GM18867 (cell line): ENCODE results near the gene CARHSP1.
"Not testable (repeated sequence)": the region's sequence is repeated elsewhere in the genome, so short reads cannot be mapped to it uniquely, and the experiment has no call there.

Experiments used
- ATAC-seq: cut with Tn5 transposase; IDR thresholded peaks from one replicate; pipeline ENCODE4 v1.9.1; 2021; ENCODE audit warnings: mild to moderate bottlenecking, moderate library complexity; ENCODE audit not compliant: unreplicated experiment

Gene CARHSP1

DNA sequence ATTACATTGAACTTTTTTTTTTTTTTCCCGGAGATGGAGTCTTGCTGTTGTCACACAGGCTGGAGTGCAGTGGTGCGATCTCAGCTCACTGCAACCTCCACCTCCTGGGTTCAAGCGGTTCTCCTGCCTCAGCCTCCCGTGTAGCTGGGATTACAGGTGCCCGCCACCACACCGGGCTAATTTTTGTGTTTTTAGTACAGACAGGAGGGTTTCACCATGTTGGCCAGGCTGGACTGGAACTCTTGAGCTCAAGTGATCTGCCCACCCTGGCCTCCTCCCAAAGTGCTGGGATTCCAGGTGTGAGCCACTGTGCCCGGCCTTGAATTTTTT is 5.0 kb upstream of the CARHSP1 start:
- ATAC-seq, result not testable (repeated sequence)

DNA sequence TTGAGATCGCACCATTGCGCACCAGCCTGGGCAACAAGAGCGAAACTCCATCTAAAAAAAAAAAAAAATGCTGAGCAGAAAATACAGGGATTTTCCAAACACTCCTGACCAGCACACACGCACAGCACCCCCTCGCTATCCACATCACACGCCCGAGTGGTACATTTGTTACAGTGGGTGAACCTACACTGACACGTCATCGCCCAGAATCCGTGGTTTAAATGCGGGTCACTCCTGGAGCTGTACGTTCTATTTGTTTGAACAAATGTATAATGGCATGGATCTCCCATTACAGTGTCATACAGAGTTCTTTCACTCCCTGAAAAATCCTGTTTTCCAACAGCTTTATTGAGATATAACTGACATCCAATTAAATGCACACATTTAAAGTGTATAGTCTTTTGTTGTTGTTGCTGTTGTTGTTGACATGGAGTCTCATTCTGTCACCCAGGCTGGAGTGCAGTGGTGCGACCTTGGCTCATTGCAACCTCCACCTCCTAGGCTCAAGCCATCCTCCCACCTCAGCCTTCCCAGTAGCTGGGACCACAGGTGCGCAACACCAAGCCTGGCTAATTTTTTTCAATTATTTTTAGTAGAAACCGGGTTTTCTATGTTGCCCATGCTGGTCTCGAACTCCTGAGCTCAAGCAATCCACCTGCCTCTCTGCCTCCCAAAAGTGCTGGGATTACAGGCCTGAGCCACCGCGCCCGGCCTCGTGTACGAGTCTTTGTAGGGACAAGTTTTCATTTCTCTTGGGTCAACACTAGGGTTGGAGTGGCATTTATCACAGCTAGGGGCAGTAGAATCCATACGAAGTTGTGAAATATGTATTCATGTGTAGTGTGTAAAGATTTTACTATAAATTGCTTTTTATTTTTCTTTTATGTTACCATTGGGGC is 4.4 kb upstream of the CARHSP1 start:
- ATAC-seq, result no peak

DNA sequence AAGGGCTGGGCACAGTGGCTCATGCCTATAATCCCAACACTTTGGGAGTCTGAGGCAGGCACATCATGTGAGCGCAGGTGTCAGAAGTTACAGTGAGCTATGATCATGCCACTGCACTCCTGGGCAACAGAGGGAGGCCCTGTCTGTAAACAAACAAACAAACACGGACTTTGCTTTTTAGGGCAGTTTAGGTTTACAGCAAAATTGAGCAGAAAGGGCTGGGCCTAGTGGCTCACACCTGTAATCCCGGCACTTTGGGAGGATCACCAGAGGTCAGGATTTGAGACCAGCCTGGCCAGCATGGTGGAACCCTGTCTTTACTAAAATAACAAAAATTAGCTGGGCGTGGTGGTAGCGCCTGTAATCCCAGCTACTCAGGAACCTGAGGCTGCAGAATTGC is 3.3 kb upstream of the CARHSP1 start:
- no peak for ATAC-seq

DNA sequence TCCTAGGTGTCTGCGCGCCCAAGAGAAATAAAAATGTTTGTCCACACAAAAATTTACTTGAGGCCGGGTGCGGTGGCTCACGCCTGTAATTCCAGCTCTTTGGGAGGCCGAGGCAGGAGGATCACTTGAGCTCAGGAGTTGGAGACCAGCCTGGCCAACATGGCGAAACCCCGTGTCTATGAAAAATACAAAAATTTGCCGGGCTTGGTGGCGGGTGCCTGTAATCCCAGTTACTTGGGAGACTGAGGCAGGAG is 1.1 kb upstream of the CARHSP1 start:
- ATAC-seq, result not testable (repeated sequence)

DNA sequence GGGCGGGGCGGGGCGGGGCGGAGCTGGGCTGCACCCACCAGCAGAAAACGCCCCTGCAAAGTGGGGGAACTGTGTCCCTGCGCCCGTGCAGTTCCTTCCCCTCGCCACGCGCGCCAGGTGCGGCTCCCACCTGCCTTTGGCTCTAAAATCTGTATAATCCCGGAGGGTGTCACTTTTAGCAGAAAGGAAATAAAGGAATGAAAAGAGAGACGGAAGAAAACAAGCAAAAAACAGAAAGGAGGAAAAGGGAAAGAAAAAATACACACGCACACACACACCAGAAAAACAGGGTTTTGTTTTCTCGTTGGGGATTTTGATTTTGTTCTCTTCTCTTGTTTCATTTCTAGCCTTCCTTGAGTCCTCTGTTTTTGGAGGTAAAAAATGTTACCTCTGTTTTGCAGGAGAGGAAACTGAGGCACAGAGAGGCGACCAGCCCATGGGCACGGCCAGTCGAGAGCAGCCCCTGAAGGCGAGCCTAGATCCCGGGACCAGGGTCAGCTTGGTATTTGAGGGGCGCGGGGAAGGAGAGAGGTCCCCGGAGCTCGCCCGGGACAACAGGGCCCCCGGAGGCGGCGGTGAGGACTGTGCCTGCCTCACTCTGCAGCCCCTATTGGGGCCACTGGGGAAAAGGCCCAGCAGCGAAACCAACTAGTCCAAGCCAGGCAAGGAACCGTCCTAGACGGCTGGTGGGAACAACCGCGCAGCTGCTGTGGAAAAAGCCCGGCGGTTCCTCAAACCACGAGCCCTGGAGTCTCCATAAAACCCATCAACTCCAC is 594 bp upstream of the CARHSP1 start:
- no peak for ATAC-seq

DNA sequence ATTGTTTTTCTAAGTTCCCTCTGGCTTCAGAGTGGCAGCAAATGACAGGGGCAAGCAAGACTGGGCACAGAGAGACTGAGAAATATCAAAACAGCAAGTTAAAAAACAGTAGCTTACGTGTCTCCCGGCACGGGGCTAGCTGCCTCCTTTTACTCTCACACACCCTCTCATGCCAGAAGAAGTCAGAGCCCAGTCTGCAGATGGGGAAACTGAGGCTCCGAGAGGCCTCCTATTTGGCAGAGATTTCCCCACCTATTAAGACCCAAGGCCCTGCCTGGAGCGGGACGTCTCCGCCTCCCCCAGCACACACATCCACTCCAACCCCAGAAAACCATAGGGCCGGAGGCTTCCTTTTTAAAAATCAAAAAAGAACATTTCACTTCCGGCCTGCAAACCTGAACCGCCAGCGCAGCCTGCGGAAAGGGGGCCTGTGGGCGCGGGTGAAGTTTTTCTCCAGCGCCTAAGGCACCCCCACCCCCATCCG is 832 bp downstream of the CARHSP1 start:
- ATAC-seq, result no peak

DNA sequence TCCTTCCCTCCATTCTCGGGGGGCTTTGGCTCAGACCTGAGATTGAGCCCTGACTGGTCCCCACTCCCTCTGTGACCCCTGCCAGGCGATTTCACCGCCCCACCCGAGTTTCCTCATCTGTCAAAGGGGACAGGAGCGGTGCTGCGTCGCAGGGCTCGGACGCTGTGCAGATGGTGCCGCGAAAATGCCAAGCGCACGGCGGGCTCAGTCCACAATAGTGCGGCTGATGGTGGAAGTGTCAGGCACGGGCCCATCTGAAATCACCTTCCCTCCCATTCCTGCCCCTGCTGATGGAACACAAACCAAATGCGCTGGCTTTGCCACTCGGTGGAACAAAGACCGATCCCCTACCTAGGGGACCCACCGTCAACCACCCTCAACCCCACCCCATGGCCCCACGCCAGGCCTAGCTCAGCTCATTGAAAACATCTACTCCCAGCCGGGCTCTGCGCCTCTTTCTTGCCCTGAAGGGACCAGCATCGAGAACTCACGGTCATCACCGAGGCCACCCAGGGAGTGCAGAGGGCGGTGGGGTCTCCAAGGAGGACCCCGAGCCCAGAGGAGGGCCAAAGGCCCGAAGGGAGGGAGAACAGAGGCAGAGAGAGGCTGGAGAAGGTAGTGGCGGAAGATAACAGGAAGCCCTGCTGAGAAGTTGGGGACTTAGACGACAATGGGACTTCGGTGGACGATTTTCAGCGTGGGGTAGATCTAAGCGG is 1.4 kb downstream of the CARHSP1 start:
- ATAC-seq, result no peak

DNA sequence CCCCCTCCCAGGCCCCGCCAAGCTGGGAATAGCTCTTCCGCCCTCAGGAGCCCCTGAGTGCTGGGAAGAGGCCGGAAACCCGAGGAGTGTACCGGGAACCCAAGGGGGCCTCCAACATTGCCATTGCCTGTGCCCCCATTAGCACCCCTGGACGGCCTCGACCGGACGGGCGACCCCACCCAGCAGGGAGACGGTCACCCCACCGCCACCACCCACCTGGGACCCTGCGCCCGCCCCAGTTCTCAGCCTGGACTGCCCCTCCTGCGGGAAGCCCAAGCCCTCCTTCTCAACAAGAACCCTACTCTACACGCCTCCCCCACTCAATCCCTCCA is 2.0 kb downstream of the CARHSP1 start:
- ATAC-seq, result no peak

DNA sequence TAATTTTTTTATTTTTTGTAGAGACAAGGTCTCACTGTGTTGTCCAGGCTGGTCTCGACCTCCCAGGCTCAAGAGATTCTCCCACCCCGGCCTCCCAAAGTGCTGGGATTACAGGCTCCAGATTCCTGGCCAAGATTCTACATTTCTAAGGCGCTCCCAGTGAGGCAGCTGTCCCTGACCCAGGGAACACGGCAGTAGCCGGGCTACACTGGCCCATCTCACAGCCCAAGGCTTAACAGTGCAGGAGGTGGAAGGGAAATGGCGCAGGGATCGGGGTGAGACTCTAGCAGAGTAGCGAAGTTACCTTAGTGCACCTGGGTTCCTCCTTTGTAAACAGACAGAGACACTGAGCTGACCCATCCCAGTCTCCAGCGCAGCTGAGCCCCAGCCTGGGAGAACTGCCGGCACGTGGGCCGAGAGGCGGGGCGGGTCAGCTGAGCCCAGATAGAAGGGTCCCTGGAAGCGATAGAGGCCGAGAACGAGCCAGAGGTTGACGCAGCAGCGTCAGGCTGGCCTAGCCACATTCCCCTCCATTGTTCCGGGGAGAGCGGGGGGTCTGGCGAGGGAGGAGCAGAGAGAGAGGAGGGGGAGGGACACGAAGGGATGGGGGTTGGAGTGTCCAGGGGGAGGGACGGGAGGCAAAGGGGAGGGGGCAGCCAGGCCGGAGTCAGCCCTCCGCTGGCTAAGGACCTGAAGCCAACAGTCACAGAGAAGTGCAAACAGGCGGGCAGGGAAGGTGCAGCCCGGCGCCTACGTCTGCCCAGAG is 2.5 kb downstream of the CARHSP1 start:
- ATAC-seq, result no peak

DNA sequence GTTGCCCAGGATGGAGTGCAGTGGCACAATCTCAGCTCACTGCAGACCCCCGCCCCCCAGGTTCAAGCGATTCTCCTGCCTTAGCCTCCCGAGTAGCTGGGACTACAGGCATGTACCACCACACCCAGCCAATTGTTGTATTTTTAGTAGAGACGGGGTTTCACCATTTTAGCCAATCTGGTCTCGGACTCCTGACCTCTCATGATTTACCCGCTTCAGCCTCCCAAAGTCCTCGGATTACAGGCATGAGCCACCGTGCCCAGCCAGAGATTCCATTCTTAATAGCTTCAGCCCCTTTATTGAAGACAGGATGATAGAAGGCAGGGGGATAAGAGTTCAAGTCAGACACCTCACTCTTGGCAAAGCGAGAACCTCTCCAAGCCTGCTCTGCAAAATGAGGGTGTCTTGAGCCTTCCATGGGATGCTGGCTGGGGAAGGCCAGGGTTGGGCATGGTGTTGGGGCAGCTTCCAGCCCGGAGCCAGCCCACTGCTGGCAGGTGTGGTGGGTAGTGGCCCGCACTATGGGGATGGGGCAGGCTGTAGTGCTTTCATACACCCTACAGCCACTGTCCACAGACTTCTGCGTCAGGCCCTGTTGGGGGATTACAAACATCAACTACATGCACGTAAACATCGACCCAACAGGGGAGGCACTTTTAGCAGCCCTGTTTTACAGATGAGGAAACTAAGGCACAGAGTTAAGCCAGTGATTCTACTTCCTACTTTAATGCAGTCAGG is 3.5 kb downstream of the CARHSP1 start:
- no peak for ATAC-seq

DNA sequence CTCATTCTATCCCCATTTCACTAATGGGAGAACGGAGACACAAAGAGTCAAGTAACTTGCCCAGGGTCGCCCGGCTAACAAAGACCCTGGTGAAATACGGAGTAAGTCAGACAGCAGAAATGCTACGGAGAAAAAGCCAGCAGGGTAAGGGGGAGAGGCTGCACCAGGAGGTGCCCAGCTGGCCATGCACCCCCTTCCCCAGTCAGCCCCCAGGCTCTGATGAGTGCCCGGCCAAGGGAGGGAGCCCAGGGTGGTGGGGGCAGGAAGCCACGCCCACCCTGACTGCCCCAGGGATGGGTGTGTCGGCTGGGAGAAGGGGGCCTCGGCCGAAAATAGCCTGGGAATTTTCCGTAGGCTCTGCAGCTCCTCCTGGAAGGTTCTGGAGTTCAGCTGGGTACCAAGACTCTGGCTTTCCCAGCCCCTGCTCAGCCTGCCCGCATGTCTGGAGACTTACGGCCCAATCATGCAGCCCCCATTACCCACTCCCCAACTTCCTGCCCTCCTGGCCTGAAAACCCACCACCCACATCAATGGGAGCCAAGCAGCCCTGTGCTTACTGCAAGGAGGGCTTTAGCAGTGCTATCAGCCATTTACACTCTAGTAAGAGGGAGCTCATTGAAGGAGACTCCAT is 4.2 kb downstream of the CARHSP1 start:
- ATAC-seq, result no peak

DNA sequence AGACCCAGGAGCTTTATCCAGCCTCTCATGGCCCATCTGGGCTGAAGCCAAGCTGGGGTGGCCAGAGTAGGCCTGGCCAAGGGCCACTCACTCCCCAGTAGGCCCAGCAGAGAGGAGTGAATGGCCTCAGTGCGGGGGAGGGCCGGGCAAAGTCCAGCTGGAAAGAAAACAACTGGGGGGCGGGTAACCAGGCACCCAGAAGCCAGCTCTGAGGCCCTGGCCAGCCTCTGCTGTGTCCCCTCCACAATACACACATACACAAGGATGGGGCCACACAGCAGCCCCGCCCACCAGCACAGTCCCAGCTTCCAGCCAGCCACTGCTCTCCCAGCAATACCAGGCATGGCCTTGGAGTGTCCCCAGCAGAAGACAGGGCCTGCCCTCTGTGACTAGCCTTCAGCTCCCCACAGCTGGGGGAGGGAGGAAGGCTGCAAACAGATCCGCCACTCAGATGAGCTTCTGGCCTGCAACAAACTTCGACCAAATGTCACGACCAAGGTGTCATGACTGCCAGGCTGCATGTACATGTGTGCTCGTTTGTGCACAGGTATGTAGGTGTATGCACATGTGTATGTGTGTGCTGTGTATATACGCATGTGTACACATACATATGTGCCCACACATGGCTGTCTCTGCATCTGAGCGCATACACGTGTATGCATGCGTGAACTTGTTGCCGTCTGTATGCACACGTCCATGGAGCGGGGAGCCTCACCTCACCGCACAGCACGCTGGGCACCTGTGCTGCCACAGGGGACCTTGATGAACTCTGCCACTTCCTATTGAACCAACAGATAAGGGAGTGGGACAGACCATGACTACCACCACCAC is 5.0 kb downstream of the CARHSP1 start:
- ATAC-seq, result no peak

DNA sequence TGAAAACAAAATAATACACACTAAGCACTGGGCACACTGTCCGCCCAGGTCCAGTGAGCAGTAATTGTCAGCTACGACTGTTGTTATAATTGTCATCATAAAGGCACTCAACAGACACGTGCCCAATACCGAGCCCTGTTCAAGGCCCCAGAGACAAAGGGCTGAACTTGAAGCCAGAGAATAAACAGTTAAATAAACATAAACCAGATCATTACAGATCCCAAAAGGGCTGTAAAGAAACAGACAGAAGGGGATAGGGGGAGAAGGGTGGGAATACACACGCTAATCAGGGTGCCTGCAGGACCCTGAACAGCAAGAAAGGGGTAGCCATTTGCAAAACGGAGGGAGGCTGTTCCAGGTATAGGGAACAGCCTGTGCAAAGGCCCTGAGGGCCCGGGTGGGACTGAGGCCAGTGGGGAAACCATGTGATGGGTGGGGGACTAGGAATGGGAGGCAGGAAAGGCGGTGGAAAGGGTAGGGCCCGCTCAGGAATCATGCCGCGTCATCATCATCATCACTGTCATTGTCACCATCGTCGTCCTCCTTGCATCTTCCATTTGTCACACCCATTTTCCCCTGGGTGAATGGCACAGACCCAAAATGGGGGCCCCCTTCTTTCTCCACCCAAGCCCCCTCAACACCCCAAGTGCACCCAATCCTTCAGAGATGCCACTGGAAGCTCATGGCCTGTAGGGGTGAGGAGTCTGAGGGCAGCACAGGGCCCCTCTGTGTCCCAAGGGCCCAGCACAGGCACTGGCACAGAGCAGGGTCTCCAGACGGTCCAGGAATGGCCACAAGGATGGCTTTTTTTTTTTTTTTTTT is 6.3 kb downstream of the CARHSP1 start:
- no peak for ATAC-seq

DNA sequence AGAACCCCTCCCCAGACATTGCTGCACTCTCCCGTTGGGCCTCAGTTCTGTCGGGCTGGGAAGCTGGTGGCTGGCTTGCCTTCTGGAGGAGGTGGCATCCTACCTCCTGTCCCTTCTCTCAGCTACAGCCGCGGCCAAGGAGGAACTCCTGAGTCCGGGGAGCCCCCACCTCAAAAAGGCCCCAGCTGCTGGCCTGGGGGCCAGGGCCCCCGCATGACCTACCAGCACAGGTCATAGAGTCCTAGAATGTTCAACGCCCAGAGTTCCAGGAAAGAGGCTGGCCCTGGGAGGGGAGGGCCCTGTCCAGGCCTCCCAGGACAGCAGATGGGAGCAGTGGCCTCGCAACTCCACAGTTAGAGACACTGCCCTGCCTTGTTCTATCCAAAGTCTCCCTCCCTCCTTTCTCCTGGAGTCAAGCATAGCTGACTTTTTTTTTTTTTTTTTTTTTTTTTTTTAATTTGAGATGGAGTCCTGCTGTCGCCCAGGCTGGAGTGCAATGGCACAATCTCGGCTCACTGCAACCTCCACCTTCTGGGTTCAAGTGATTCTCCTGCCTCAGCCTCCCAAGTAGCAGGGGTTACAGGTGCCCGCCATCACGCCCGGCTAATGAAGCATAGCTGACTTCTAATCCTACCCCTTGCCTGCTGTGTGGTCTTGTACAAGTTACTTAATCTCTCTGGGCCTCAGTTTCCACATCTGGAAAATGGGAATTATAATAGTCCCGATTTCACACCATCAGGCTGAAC is 7.1 kb downstream of the CARHSP1 start:
- no peak for ATAC-seq

DNA sequence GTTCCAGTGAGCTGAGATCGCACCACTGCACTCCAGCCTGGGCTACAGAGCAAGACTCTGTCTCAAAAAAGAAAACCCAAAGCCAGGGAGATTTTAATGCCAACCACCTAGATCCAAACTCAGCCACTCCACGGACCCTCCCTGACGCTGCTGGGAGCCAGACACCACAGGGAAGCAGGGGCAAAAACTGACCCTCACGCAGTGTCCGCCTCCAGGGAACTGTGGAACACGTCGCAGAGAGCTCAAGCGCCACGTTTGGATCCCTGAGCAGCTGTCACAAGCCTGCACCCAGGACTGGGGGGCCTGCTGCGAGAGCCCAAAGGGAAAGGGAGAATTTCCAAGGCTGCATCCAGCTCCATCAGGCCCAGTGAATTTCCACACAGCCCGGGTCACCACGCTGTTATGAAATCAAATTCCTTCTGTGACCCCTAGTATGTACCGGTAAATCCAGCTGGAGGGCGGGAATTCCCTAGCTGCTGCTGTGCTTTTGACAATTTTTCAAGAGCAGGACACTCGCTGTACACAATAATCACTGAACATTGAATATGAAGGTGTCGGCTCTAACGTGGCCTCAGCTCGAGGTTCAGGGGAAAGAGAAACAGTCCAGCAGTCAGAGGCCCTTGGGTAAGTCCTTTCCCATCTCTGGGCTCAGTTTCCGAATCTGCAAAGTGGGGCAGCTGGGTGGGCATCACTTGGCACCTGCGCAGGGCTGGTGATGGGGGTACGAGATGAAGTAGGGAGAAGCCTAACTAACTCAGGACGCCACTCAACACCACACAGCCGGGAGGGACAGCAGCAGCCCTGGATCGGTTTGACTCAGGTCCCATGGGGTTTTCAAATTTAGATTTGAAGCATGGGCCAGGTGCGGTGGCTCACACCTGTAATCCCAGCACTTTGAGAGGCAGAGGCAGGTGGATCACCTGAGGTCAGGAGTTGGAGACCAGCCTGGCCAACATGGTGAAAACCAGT is 8.6 kb downstream of the CARHSP1 start:
- no peak for ATAC-seq
